H9 (cell line): ENCODE results near the gene UTP4. TPM values are rescaled to one million over a fixed set of nuclear protein-coding genes. Genes with fewer than 3 reads are reported as not detected.
A peak's percentile ranks its signal among the peaks of the same experiment; 100 is the strongest.

ENCODE experiments used
- DNase-seq: peaks from one replicate; pipeline ENCODE4 v3.0.0-alpha.2; 2017
- H2AFZ ChIP-seq: one replicate; pipeline ENCODE4 v1.6.1; 2013; ENCODE audit warnings: mild to moderate bottlenecking, low read length, control low read depth, moderate library complexity
- H2AK5ac ChIP-seq: 2 replicates; pipeline ENCODE4 v1.6.1; 2013; ENCODE audit warnings: low read length, control low read depth, mixed read lengths; ENCODE audit not compliant: insufficient read length
- H2BK120ac ChIP-seq: one replicate; pipeline ENCODE4 v1.6.1; 2013; ENCODE audit warnings: low read depth, mild to moderate bottlenecking, low read length, control low read depth, inconsistent platforms; ENCODE audit not compliant: poor library complexity, severe bottlenecking
- H2BK12ac ChIP-seq: 2 replicates; pipeline ENCODE4 v1.6.1; 2013; ENCODE audit warnings: low read length, control low read depth, mixed read lengths, low read depth; ENCODE audit not compliant: insufficient read length
- H2BK15ac ChIP-seq: 2 replicates; pipeline ENCODE4 v1.6.1; 2013; ENCODE audit warnings: low read depth, low read length, control low read depth
- H2BK20ac ChIP-seq: one replicate; pipeline ENCODE4 v1.6.1; 2013; ENCODE audit warnings: low read depth, mild to moderate bottlenecking, low read length, control low read depth, inconsistent platforms; ENCODE audit not compliant: poor library complexity, severe bottlenecking
- H2BK5ac ChIP-seq: 2 replicates; pipeline ENCODE4 v1.6.1; 2013; ENCODE audit warnings: low read length, control low read depth, mixed read lengths; ENCODE audit not compliant: insufficient read length
- H3K14ac ChIP-seq: 2 replicates; pipeline ENCODE4 v1.6.1; 2013; ENCODE audit warnings: low read length, control low read depth; ENCODE audit not compliant: insufficient read depth
- H3K18ac ChIP-seq: 2 replicates; pipeline ENCODE4 v1.6.1; 2013; ENCODE audit warnings: low read depth, mild to moderate bottlenecking, mixed read lengths, low read length, control low read depth; ENCODE audit not compliant: insufficient read length
- H3K23ac ChIP-seq: 2 replicates; pipeline ENCODE4 v1.6.1; 2013; ENCODE audit warnings: low read length, control low read depth, mixed read lengths, low read depth; ENCODE audit not compliant: insufficient read length
- H3K23me2 ChIP-seq: 2 replicates; pipeline ENCODE4 v1.6.1; 2013; ENCODE audit warnings: low read depth, mild to moderate bottlenecking, mixed read lengths, low read length, control low read depth; ENCODE audit not compliant: insufficient read length, poor library complexity, severe bottlenecking
- H3K27ac ChIP-seq: 2 replicates; pipeline ENCODE4 v1.5.1; 2013; ENCODE audit warnings: low read length, control low read depth, mixed read lengths, low read depth; ENCODE audit not compliant: insufficient read length
- H3K27me3 ChIP-seq: 2 replicates; pipeline ENCODE4 v1.6.1; 2013; ENCODE audit warnings: low read length, control low read depth, inconsistent platforms; ENCODE audit not compliant: insufficient read depth
- H3K4ac ChIP-seq: 2 replicates; pipeline ENCODE4 v1.6.1; 2013; ENCODE audit warnings: low read depth, mild to moderate bottlenecking, control low read depth, inconsistent platforms, low read length, moderate library complexity
- H3K4me1 ChIP-seq: 2 replicates; pipeline ENCODE4 v1.6.1; 2013; ENCODE audit warnings: low read length, control low read depth, inconsistent platforms; ENCODE audit not compliant: insufficient read depth
- H3K4me2 ChIP-seq: 2 replicates; pipeline ENCODE4 v1.6.1; 2013; ENCODE audit warnings: low read length, control low read depth, mixed read lengths; ENCODE audit not compliant: insufficient read length, insufficient read depth
- H3K56ac ChIP-seq: 2 replicates; pipeline ENCODE4 v1.6.1; 2013; ENCODE audit warnings: low read depth, mild to moderate bottlenecking, mixed read lengths, low read length, control low read depth; ENCODE audit not compliant: insufficient read length
- H3K79me1 ChIP-seq: 2 replicates; pipeline ENCODE4 v1.6.1; 2013; ENCODE audit warnings: low read depth, mild to moderate bottlenecking, moderate library complexity, low read length, control low read depth, inconsistent platforms; ENCODE audit not compliant: insufficient read depth, poor library complexity, severe bottlenecking
- H3K79me2 ChIP-seq: 2 replicates; pipeline ENCODE4 v1.6.1; 2013; ENCODE audit warnings: low read length, control low read depth, inconsistent platforms; ENCODE audit not compliant: insufficient read depth
- H3K9ac ChIP-seq: 2 replicates; pipeline ENCODE4 v1.6.1; 2013; ENCODE audit warnings: low read length, control low read depth, mixed read lengths; ENCODE audit not compliant: insufficient read length; ENCODE audit errors: extremely low read depth
- H3K9me3 ChIP-seq: one replicate; pipeline ENCODE4 v1.6.1; 2013; ENCODE audit warnings: low read depth, low read length, inconsistent platforms; ENCODE audit not compliant: control insufficient read depth
- H3T11ph ChIP-seq: one replicate; pipeline ENCODE4 v1.6.1; 2013; ENCODE audit warnings: mild to moderate bottlenecking, low read length, control low read depth, inconsistent platforms
- H4K20me1 ChIP-seq: one replicate; pipeline ENCODE4 v1.6.1; 2013; ENCODE audit not compliant: control insufficient read depth, insufficient read length, insufficient read depth
- H4K5ac ChIP-seq: 2 replicates; pipeline ENCODE4 v1.6.1; 2013; ENCODE audit warnings: low read depth, mild to moderate bottlenecking, mixed read lengths, low read length, control low read depth; ENCODE audit not compliant: insufficient read length
- H4K8ac ChIP-seq: replicated peaks from 2 replicates; pipeline ENCODE4 v1.6.1; 2013; ENCODE audit warnings: low read length, control low read depth, mixed read lengths, low read depth; ENCODE audit not compliant: insufficient read length
- H4K91ac ChIP-seq: 2 replicates; pipeline ENCODE4 v1.6.1; 2013; ENCODE audit warnings: low read depth, mild to moderate bottlenecking, moderate library complexity, mixed read lengths, low read length, control low read depth; ENCODE audit not compliant: insufficient read length
- H3K27ac Mint-ChIP-seq, 3 experiments: 2 replicates in 2 of 3; 3 replicates in 1 of 3; pipeline ENCODE4 v1.8.0; 2020 to 2021; ENCODE audit warnings: mixed read lengths in 3 of 3, mild to moderate bottlenecking in 1 of 3, moderate library complexity in 1 of 3
- H3K27me3 Mint-ChIP-seq: 2 replicates; pipeline ENCODE4 v1.8.0; 2021; ENCODE audit warnings: low read depth, mild to moderate bottlenecking, moderate library complexity, mixed read lengths
- H3K36me3 Mint-ChIP-seq, 3 experiments: 2 replicates in 2 of 3; 3 replicates in 1 of 3; pipeline ENCODE4 v1.8.0; 2020 to 2021; ENCODE audit warnings: low read depth in 3 of 3, mixed read lengths in 3 of 3; ENCODE audit not compliant: insufficient read depth in 1 of 3
- H3K4me1 Mint-ChIP-seq, 2 experiments: 2 replicates each; pipeline ENCODE4 v1.8.0; 2020; ENCODE audit warnings: mixed read lengths in 2 of 2
- H3K4me3 Mint-ChIP-seq, 2 experiments: 2 replicates in 1 of 2; 3 replicates in 1 of 2; pipeline ENCODE4 v1.8.0; 2020 to 2021; ENCODE audit warnings: mild to moderate bottlenecking in 2 of 2, mixed read lengths in 2 of 2, moderate library complexity in 1 of 2
- H3K9me3 Mint-ChIP-seq, 2 experiments: 2 replicates in 1 of 2; 3 replicates in 1 of 2; pipeline ENCODE4 v1.8.0; 2020; ENCODE audit warnings: mild to moderate bottlenecking in 2 of 2, mixed read lengths in 2 of 2, moderate library complexity in 1 of 2
- WGBS: extraction: QIAGEN DNeasy Blood & Tissue Kit; methylation state at CpG from one replicate; pipeline ENCODE4 v1.1.7; 2013; ENCODE audit warnings: missing lambda C conversion rate, low lambda C conversion rate, mixed read lengths; ENCODE audit not compliant: insufficient read length; ENCODE audit errors: extremely low coverage; 5-methylcytosine and 5-hydroxymethylcytosine counted together
- total RNA-seq: library from RNA; stranded (reverse); gene quantifications from 2 replicates; pipeline ENCODE4 v1.2.1, GENCODE V29; 2021
- TF ChIP-seq, protein P1 (sequence below): fragments of 200-600 bp; sonication (generic); conservative IDR thresholded peaks from 3 replicates; pipeline ENCODE4 v1.8.0; 2021; ENCODE audit warnings: antibody characterized with exemption, mild to moderate bottlenecking

Gene UTP4
- total RNA-seq, 1 experiment from 2014 or later = 94.0 TPM

DNA sequence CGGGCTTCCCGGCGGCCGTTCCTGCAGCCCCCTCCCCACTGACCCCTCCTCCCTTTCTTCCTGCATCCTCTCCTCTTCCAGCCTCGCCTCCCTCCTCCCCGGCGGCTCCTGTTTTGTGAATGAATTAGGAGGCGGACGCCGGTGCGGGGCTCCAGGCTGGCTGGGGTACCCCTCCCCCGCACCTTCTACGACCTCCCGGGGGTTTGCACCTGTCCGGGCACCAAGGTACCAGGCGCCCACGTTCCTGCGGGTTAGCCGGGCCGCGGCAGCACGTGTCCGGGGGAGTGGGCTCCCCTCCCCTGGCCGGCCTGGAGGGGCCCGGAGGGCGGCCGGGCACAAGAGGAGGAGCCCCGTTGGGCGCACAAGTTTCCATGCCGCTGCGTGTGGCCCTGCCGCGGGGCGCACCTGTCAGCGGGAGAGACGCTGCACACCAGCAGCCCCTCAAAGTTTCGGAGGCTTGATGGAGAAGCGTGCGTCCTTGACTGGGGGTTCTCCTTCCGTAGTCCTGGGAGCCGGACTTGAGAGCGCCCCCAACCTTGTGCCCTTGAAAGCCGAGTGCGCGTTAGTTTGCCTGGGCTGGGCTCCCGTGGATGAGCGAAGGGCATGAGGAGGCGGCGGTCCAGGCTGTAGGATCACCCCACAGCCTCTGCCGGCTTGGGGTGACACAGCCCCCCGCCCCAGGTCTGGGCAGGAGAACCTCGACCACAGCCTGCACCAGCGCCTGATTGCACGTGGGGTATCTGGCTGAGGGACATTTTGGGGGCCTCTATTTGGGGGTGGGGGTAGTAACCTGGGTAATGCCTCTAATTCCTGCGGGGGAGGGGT is 25.7 kb upstream of the UTP4 start:
- Histone ChIP-seq H2BK12ac (no peak overlapping the region), H3K27me3 (no peaks in the 10 kb centered on the region), H2BK5ac (no peak overlapping the region), H2BK20ac (no peak overlapping the region), H3K4me2 (peak overlapping the region; percentile 71), H4K91ac (no peak overlapping the region), H3K79me1 (no peaks in the 10 kb centered on the region), H2AK5ac (no peak overlapping the region), H3K56ac (no peak overlapping the region), H3K23ac (no peak overlapping the region), H4K8ac (no peak overlapping the region), H3K9me3 (no peaks in the 10 kb centered on the region), H3K4me1 (peaks cover 16% of the 10 kb centered on the region; the same call in 1 of the 2 replicates), H4K20me1 (no peaks in the 10 kb centered on the region), H2BK15ac (no peak overlapping the region), H3K18ac (no peak overlapping the region), H4K5ac (no peak overlapping the region), H3K4ac (no peak overlapping the region), H3K23me2 (peaks cover 19% of the 10 kb centered on the region), H3K9ac (peak overlapping the region; percentile 40), H3T11ph (no peak overlapping the region), H2AFZ (no peak overlapping the region), H3K79me2 (peaks cover 8% of the 10 kb centered on the region; the same call in 1 of the 2 replicates), H2BK120ac (no peak overlapping the region), H3K27ac (no peak overlapping the region), H3K14ac (no peak overlapping the region; the same call in none of the 2 replicates)
- peaks cover 43 to 45% of the 10 kb centered on the region in 2 experiments for H3K4me1 Mint-ChIP-seq
- peaks cover 19 to 30% (median 22%) of the 10 kb centered on the region in 3 experiments for H3K36me3 Mint-ChIP-seq
- peaks cover 12% of the 10 kb centered on the region for H3K27me3 Mint-ChIP-seq
- peak overlapping the region; percentile 86 to 94 for H3K4me3 Mint-ChIP-seq
- no CpG with 5 or more reads among the region's 55 CpGs for WGBS
- H3K9me3 Mint-ChIP-seq = peaks cover 0 to 3% of the 10 kb centered on the region in 2 experiments; a peak in 2 of 5 replicates
- peak overlapping the region in 1 of 3 experiments; percentile 97; a peak in 3 of 7 replicates for H3K27ac Mint-ChIP-seq
- peak; percentile 66 for DNase-seq
- TF ChIP-seq, protein P1, sequence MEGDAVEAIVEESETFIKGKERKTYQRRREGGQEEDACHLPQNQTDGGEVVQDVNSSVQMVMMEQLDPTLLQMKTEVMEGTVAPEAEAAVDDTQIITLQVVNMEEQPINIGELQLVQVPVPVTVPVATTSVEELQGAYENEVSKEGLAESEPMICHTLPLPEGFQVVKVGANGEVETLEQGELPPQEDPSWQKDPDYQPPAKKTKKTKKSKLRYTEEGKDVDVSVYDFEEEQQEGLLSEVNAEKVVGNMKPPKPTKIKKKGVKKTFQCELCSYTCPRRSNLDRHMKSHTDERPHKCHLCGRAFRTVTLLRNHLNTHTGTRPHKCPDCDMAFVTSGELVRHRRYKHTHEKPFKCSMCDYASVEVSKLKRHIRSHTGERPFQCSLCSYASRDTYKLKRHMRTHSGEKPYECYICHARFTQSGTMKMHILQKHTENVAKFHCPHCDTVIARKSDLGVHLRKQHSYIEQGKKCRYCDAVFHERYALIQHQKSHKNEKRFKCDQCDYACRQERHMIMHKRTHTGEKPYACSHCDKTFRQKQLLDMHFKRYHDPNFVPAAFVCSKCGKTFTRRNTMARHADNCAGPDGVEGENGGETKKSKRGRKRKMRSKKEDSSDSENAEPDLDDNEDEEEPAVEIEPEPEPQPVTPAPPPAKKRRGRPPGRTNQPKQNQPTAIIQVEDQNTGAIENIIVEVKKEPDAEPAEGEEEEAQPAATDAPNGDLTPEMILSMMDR = no peak
